Measurements from ENCODE around the gene ENTHD1.

ENTHD1 gene

GRCh38 chr22:39707816-39708215 lies 185.7 kb downstream of the ENTHD1 start:
- Histone ChIP-seq H3K27ac (no peak overlapping the region), H3K9me3 (no peaks in the 10 kb centered on the region), H3K4me1 (no peaks in the 10 kb centered on the region), H3K27me3 (peaks cover 0 to 75% of the 10 kb centered on the region in 2 donors), H3K4me3 (no peak overlapping the region), H3K36me3 (no peaks in the 10 kb centered on the region)
- no peak for DNase-seq
- no peak for TF ChIP-seq CTCF (IDR thresholded peaks at IDR 0.05)
- intact Hi-C loops (cut with DNase I; ENCODE audit: low total_unique reads): no loop called here

DNA sequence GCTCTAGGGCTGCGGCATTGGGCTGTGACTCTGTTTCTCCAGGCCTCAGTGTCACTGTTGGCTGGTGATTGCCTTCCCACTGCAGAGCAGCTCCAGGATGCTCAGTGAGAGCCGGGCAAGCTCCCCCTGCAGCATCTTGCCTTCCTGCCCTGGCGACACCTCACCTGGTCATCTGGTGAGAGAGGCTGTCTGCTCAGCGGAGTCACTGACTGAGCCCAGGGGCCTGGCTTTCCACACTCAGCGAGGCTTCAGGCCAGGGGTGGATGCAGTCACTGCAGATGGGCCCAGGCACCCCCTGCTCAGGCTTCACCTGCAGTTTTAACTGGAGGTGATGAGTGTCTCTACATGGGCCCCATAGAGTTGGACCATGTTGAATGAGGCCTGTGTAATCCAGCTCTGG lies 186.2 kb downstream of the ENTHD1 start:
- intact Hi-C loops (cut with DNase I; ENCODE audit: low total_unique reads): no loop called here
- no peak for TF ChIP-seq CTCF (IDR thresholded peaks at IDR 0.05)
- Histone ChIP-seq H3K36me3 (no peaks in the 10 kb centered on the region), H3K27me3 (peaks cover 0 to 74% of the 10 kb centered on the region in 2 donors), H3K4me1 (no peaks in the 10 kb centered on the region), H3K4me3 (no peak overlapping the region), H3K27ac (no peak overlapping the region), H3K9me3 (no peaks in the 10 kb centered on the region)
- DNase-seq: no peak

GRCh38 chr22:39706376-39707140 lies 187.0 kb downstream of the ENTHD1 start:
- no peak for DNase-seq
- H3K9me3 ChIP-seq: no peaks in the 10 kb centered on the region

DNA sequence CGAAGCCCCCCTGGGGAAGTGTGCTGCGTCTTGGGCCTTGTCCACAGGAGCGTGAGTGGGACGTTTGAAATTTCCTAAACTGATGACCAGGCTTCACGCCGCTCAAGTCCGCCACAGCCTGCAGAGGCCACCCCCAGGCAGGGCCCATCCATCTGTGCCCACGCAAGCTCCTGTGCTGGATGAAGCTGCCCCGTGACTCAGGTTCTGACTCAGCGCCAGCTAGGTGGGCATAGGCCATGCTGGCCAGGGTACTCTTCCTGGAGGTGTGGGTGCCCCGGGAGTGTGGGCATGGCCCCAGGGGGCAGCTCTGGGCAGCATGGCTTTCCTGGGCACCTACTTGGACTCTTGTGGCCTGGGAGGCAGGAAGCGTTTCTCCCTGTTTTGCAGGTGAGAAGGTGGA lies 188.2 kb downstream of the ENTHD1 start:
- Histone ChIP-seq H3K4me1 (no peaks in the 10 kb centered on the region), H3K27ac (no peak overlapping the region), H3K27me3 (peaks cover 0 to 61% of the 10 kb centered on the region in 2 donors), H3K36me3 (no peaks in the 10 kb centered on the region), H3K4me3 (no peak overlapping the region), H3K9me3 (no peaks in the 10 kb centered on the region)
- DNase-seq: no peak
- TF ChIP-seq CTCF (IDR thresholded peaks at IDR 0.05): no peak
- intact Hi-C loops (cut with DNase I; ENCODE audit: low total_unique reads): no loop called here

More at GRCh38 chr22:39706376-39707140, 187.0 kb downstream of the ENTHD1 start:
- Histone ChIP-seq H3K27me3 (peaks cover 0 to 68% of the 10 kb centered on the region in 2 donors), H3K4me3 (no peak overlapping the region), H3K27ac (no peak overlapping the region), H3K4me1 (no peaks in the 10 kb centered on the region), H3K36me3 (no peaks in the 10 kb centered on the region)
- intact Hi-C loops (cut with DNase I; ENCODE audit: low total_unique reads): no loop called here
- TF ChIP-seq CTCF (IDR thresholded peaks at IDR 0.05): no peak

GRCh38 chr22:39703928-39704639 lies 189.5 kb downstream of the ENTHD1 start:
- intact Hi-C loops (cut with DNase I; ENCODE audit: low total_unique reads): no loop called here
- DNase-seq: no peak
- no peak for TF ChIP-seq CTCF (IDR thresholded peaks at IDR 0.05)
- H3K27me3 ChIP-seq: peaks cover 0 to 67% of the 10 kb centered on the region in 2 donors
- no peaks in the 10 kb centered on the region for H3K9me3 ChIP-seq
- H3K4me3 ChIP-seq: no peak overlapping the region
- H3K36me3 ChIP-seq: no peaks in the 10 kb centered on the region
- H3K4me1 ChIP-seq: no peaks in the 10 kb centered on the region
- H3K27ac ChIP-seq: no peak overlapping the region

Data from tibial artery (tissue), 4 donors.